PC-3 (cell line): ENCODE data around the gene PCNT.

Experiments used
- EZH2 ChIP-seq: fragments of 300-600 bp; sonication (generic); IDR thresholded peaks from one replicate; pipeline ENCODE4 v1.6.1; 2017; ENCODE audit warnings: antibody characterized with exemption, mild to moderate bottlenecking, low read length; ENCODE audit not compliant: unreplicated experiment
- EZH2phosphoT487 ChIP-seq: fragments of 300-600 bp; sonication (generic); IDR thresholded peaks from 2 replicates; pipeline ENCODE4 v1.6.1; 2018; ENCODE audit warnings: mild to moderate bottlenecking, antibody characterized with exemption, low read length, borderline replicate concordance
- TF ChIP-seq, protein P1 (sequence below): fragments of 300-600 bp; sonication (generic); conservative IDR thresholded peaks from 2 replicates; pipeline ENCODE4 v1.5.1; 2017; ENCODE audit warnings: antibody characterized with exemption, low read depth, mild to moderate bottlenecking, low read length

DNA sequence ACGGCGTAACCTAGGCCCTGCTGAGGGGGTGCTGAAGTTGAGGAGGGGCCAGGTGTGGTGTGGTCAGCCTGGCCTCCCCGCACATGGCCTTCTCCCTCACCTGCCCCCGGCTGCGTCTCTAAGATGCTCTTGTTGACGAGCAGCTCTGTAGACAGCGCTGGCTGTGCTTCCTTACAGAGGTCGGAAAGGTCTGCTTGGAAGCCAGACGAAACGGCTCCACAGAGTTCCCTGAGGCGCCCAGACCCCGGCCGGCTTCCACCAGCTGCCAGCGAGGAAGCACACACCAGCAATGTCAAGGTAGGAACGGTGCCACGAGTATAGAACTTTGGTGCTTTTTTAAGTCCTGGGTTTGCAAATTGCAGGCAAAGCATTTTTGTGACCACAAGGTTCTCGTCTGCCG is 116.0 kb downstream of the PCNT start:
- TF ChIP-seq, protein P1, sequence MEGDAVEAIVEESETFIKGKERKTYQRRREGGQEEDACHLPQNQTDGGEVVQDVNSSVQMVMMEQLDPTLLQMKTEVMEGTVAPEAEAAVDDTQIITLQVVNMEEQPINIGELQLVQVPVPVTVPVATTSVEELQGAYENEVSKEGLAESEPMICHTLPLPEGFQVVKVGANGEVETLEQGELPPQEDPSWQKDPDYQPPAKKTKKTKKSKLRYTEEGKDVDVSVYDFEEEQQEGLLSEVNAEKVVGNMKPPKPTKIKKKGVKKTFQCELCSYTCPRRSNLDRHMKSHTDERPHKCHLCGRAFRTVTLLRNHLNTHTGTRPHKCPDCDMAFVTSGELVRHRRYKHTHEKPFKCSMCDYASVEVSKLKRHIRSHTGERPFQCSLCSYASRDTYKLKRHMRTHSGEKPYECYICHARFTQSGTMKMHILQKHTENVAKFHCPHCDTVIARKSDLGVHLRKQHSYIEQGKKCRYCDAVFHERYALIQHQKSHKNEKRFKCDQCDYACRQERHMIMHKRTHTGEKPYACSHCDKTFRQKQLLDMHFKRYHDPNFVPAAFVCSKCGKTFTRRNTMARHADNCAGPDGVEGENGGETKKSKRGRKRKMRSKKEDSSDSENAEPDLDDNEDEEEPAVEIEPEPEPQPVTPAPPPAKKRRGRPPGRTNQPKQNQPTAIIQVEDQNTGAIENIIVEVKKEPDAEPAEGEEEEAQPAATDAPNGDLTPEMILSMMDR = no peak
- TF ChIP-seq EZH2 (no peak), EZH2phosphoT487 (no peak)
